ENCODE measurements around the gene VWA8. TPM values are rescaled to one million over a fixed set of nuclear protein-coding genes. Genes with fewer than 3 reads are reported as not detected.
A peak's percentile ranks its signal among the peaks of the same experiment; 100 is the strongest.

The VWA8 gene
- total and polyA plus RNA-seq, 12 donors = 7.5 to 71.6 (median 54.3) TPM

DNA sequence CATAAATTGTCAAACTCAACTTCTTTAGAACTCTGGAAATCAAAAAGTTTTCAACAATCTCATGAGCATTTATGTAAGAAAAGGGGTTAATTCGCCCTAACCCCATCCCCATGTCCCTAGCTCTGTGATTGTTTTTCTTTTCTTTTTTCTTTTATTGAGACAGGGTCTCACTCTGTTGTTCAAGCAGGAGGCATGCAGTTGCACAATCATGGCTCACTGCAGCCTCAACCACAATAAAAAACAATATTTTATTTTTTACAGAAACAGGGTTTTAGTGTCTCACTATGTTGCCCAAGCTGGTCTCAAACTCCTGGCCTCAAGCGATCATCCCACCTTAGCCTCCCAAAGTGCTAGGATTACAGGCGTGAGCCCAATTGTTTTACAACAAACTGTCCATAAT, 16.7 kb downstream of the VWA8 start:
- no peak for ATAC-seq
- H3K36me3 ChIP-seq = peaks cover 0 to 48% (median 11%) of the 10 kb centered on the region in 9 donors
- TF ChIP-seq CTCF (IDR thresholded peaks at IDR 0.05) = no peak
- 97 to 98% methylated on average over 3 of the region's 3 CpGs for WGBS, 2 donors
- peaks cover 0 to 35% (median 10%) of the 10 kb centered on the region in 9 donors for H3K4me1 ChIP-seq
- no peak for DNase-seq
- H3K9me3 ChIP-seq = peaks cover 0 to 41% (median 5%) of the 10 kb centered on the region in 11 donors
- intact Hi-C loops (cut with DNase I) = no loop called here
- H3K27me3 ChIP-seq = no peaks in the 10 kb centered on the region
- H3K4me3 ChIP-seq = no peak overlapping the region
- H3K27ac ChIP-seq = no peak overlapping the region

DNA sequence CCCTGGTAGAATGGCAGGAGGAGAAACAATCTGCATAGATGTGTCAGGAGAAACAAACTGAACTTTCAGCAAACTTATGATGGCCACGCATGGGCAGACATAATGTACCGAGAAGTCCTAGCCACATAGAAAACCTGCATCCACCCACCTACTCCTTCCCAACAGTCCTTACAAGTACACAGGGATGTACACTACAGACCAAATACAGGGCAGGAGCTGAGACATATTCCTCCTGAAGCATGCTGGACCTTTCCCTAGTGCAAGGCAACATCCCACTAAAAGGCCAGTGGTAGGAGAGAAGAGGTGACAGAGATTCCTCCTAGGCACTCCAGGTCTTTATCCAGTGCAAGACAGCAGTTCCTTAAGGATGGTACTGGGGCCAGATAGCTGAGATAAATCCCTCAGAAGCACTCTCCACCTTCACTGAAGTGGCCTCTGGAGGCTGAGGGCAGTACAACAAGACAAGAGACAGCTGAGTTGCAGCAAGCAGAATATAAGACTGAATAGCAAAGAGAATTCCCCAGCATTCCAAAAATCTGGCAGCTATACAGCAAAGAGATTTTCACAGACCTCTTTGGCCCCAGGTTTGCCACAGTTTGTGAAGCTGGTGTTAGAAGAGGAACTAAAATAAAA, 18.3 kb downstream of the VWA8 start:
- Histone ChIP-seq H3K4me1 (peaks cover 0 to 44% (median 13%) of the 10 kb centered on the region in 9 donors), H3K4me3 (no peak overlapping the region), H3K36me3 (peaks cover 0 to 33% (median 11%) of the 10 kb centered on the region in 9 donors), H3K9me3 (peaks cover 0 to 33% (median 5%) of the 10 kb centered on the region in 11 donors), H3K27ac (peak overlapping the region in 7 of 10 donors; percentile 18 to 80 (median 69)), H3K27me3 (no peaks in the 10 kb centered on the region)
- DNase-seq = no peak
- ATAC-seq = peak in 7 of 8 donors; percentile 40 to 74 (median 63)
- intact Hi-C loops (cut with DNase I) = no loop called here
- TF ChIP-seq CTCF (IDR thresholded peaks at IDR 0.05) = peak in 5 of 9 donors; percentile 10 to 44 (median 41)
- 94 to 97% methylated on average over 2 of the region's 2 CpGs for WGBS, 2 donors

DNA sequence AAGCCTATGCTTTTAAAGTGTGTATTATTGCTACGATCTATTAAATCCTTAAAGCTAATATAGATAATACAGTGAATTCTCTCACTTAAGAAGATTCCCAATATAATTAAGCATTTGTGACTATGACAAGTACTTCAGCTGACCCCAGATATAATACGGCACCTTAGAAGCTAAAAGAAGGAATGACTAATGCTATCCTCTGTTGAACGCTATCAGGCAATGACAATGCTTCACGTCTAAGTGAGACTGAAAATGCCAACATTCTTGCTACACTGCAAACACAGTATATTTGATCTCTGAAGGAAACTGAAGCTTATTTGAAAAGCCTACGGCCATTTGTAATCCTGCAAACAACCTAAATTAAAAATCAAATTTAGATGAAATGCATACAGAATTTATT, 19.7 kb downstream of the VWA8 start:
- Histone ChIP-seq H3K9me3 (peaks cover 0 to 19% (median 5%) of the 10 kb centered on the region in 11 donors), H3K27me3 (no peaks in the 10 kb centered on the region), H3K4me1 (peaks cover 0 to 44% (median 13%) of the 10 kb centered on the region in 9 donors), H3K27ac (peak overlapping the region in 8 of 10 donors; percentile 2 to 80 (median 70)), H3K4me3 (no peak overlapping the region), H3K36me3 (peaks cover 0 to 28% (median 4%) of the 10 kb centered on the region in 9 donors)
- no peak for DNase-seq
- intact Hi-C loops (cut with DNase I) = no loop called here
- no peak for TF ChIP-seq CTCF (IDR thresholded peaks at IDR 0.05)
- WGBS, 2 donors = 43 to 69% methylated on average over 5 of the region's 5 CpGs
- peak in 7 of 8 donors; percentile 68 to 94 (median 82) for ATAC-seq

GRCh38 chr13:41939398-41939797, 21.5 kb downstream of the VWA8 start:
- Histone ChIP-seq H3K36me3 (peaks cover 0 to 18% (median 0%) of the 10 kb centered on the region in 9 donors), H3K27me3 (no peaks in the 10 kb centered on the region), H3K9me3 (peaks cover 0 to 2% (median 0%) of the 10 kb centered on the region in 11 donors), H3K4me3 (no peak overlapping the region), H3K4me1 (peaks cover 0 to 44% (median 12%) of the 10 kb centered on the region in 9 donors), H3K27ac (peak overlapping the region in 6 of 10 donors; percentile 63 to 80 (median 72))
- DNase-seq (no peak), ATAC-seq (peak in 1 of 8 donors; percentile 44)
- intact Hi-C loops (cut with DNase I) = no loop called here
- TF ChIP-seq CTCF (IDR thresholded peaks at IDR 0.05) = no peak

Measured in heart right ventricle (tissue), 16 donors.